GM19035 (cell line): ENCODE measurements around the gene MYEOV.

Source experiments
- ATAC-seq: cut with Tn5 transposase; IDR thresholded peaks from one replicate; pipeline ENCODE4 v1.9.1; 2021; ENCODE audit not compliant: unreplicated experiment

The MYEOV gene

GRCh38 chr11:69301081-69301454, 7.1 kb downstream of the MYEOV start:
- no peak for ATAC-seq

- no peak for ATAC-seq
These were observed 7.8 kb downstream of the MYEOV start for GRCh38 chr11:69301455-69302401.

DNA sequence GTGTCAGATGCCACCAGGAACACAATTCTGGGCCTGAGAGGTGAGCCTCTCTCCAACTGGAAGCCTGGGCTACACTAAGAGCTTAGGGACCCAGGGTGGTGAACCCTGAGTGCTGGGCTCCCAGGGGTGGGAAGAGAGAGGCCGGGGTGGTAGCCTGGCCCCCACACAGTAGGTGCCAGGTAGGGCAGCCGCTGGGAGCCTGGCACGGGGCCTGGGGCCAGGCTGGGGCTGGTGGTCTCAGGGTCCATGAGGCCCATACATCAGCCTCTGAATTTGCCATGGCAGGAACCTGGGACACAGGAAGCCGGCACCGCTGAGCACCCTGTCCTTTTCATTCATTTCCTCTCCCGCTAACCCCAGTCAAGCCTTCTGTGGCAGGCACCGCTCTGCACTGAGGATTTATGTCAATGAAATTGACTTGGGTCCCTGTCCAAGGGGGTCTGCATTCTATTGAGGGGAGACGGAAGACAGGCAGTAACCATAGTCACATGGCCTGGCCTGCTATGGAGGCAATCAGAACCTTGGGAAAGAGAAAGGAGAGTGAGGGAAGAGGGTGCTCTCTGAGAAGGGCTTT, 8.6 kb downstream of the MYEOV start:
- no peak for ATAC-seq

- no peak for ATAC-seq
These were observed 9.5 kb downstream of the MYEOV start for GRCh38 chr11:69303427-69303826.

DNA sequence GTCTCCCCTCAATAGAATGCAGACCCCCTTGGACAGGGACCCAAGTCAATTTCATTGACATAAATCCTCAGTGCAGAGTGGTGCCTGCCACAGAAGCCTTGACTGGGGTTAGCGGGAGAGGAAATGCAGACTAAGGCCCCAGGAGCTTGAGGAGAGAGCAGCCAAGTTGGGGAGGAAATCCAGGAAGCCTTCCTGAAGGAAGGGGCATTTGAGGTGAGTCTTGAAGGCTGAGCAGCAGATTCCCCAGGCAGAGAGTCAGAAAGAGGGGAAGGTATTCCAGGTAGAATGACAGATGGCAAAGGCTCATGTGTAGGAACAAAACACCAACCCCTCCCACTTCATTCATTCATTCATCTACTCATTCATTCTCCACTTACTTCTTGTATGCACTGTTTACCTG, 10.3 kb downstream of the MYEOV start:
- no peak for ATAC-seq

- ATAC-seq = no peak
These were observed 10.7 kb downstream of the MYEOV start for GRCh38 chr11:69304686-69305085.

GRCh38 chr11:69305885-69306540, 12.1 kb downstream of the MYEOV start:
- no peak for ATAC-seq

DNA sequence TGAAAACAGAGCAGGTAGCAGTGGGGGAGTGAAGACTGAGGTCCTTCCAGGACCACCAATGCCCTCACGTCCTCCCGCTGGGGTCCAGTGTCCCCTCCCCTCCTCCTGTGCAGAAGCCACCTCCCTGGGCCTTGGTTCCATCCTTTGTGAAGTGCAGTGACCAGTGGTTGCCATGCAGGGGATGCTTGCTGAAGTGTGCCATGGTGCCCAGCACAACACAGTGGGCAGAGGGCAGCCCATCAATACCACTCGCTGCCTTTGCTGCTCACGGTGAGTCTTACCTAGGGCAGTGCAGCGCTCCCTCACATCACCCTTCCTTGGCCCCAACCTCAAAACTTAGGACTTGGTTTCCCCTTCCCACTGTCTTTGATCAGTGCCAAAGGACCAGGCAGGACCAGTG, 12.9 kb downstream of the MYEOV start:
- no peak for ATAC-seq

GRCh38 chr11:69307421-69307820, 13.5 kb downstream of the MYEOV start:
- ATAC-seq = no peak

- ATAC-seq = no peak
These were observed 14.0 kb downstream of the MYEOV start for GRCh38 chr11:69307871-69308431.

GRCh38 chr11:69308491-69308911, 14.5 kb downstream of the MYEOV start:
- ATAC-seq = no peak

DNA sequence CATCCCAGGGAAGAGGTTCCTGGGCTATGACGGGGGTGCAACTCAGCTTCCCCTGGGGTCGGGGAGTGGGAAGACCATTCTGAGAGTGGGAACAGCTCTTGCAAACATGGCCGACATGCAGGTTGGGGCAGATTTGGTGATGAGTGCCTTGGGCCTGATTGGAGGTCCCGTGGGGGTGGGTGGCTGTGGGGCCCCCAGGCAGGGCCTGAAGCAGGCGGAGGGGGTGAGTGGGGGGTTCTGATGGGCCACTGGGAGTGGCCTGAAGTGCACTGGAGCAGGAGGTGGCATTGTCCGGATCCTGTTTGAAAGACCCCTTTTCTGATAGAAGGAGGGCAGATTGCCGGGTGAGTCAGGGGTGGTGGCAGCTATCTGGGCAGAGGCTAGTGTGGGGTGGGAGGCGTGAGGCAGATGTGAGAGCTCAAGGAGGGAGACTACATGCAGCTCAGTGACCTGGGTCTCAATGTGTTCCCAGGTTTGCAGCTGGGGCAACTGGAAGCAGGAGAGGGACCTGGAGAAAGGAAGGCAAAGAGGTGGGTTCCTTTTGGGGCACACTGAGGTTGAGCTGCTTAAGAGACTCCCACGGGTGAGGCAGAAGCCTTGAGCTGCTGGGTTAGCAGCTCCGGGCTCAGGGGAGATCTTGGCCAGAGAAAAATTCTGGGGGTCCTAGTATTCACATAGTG, 15.1 kb downstream of the MYEOV start:
- no peak for ATAC-seq

DNA sequence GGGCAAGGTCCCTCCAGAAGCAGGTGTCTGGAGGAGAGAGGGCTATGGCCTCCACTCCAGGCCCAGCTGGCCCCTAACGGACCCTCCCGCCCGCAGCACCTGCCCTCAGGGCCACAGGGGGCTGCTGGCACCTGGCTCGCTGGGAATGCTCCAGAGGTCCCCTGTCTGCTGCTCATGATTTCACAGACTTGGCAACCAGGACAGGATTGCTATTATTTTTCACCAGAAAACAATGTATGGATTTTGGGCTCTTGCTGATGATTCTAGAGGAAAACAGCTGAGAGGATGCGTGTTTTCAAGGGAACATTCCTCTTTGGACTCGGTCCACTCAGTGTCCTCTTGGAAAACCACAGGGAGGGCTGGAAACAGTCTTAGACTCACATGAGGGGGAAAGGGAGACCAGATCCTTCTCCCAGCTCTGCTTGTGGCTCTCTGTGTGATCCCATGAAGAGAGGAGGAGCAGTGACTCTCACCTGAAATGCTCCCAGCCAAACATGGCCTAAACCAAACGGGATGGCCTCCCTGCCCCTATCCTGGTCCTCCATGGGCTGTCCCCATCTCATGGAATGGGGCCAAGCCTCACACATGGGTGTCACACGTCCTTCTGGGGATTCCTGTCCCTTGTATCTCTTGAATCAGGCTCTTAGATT, 15.8 kb downstream of the MYEOV start:
- no peak for ATAC-seq

DNA sequence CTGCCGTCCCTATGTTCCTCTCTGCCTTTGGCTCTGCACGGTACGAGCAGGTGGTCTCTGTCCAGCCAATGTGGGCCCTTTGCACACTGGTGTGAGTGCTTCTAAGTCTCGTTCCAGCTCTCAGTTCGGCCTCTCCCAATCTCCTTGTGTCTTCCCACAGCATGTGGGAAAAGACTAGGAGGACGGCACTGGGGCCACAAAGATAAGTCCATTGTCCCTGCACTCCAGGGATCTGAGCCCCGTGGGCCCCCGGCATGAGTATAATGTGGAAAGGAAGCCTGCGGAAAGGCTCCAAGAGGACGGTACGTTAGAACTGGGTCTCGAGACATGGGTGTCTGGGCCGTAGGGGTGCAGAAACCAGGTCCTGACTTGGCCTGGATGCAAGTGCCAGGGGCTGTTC, 16.4 kb downstream of the MYEOV start:
- no peak for ATAC-seq

- ATAC-seq = no peak
These were observed 17.2 kb downstream of the MYEOV start for GRCh38 chr11:69310934-69311766.

- ATAC-seq = no peak
These were observed 17.9 kb downstream of the MYEOV start for GRCh38 chr11:69311767-69312385.

DNA sequence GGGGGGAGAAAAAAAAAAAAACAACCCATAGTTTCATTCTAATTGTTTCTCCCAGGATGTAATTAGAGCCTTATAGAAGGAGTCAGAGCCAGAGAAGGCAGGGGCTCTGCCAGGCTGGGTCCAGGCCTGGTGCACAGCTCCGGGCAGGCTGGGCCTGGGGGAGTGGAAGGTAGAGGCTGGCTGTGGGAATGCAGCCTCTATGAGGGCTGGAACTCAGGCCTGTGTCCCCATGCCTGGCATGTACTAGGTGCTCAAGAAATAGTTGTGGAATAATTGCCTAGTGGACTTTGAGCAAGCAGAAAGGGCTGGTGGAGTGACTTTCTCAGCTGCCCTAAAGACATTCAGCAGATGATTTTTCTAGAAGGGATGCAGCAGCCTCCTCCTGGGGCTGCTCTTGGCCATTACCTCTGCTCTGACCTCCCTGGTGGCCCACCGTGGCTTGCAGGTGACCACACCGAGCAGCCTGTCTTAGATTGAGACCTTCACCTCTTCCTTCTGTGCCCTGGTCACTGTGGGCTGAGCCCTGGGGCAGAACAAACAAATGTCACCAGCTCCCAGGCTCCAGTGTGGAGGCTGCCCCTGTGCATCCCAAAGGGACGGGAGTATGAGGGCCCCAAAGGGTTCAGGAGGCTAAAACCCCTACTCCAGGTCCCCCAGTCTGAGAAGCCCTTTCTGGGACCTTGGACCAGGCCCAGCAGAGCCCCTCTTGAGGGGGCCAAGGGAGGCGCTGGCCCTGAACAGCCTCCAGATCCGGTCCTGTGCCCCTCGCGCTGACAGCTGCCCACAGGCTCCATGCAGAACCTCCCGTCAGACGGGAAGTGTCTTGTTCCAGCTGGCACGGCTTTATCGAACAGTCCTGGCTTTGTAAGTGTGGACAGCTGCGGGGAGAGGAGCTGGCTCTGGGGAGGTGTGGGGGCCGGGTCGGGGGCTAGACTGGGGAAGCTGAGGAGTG, 18.8 kb downstream of the MYEOV start:
- ATAC-seq = no peak

- no peak for ATAC-seq
These were observed 20.0 kb downstream of the MYEOV start for GRCh38 chr11:69313992-69314391.
